Cardiac muscle cell (in vitro differentiated cells and primary cell): Measurements from ENCODE around the gene PRPF38B. TPM values are rescaled to one million over a fixed set of nuclear protein-coding genes. Genes with fewer than 3 reads are reported as not detected.
"Not testable (repeated sequence)": the region's sequence is repeated elsewhere in the genome, so short reads cannot be mapped to it uniquely, and the experiment has no call there.

ENCODE experiments used
- DNase-seq, 2 donors: peaks; one replicate each; pipeline versions ENCODE4 v3.0.0 to v3.0.0-alpha.2; 2010 to 2017; ENCODE audit warnings: low read depth in 1 of 2, low spot score in 1 of 2
- H3K27ac ChIP-seq: fragments of 200-600 bp; sonication (generic); 2 replicates; pipeline ENCODE4 v1.5.1; 2016
- H3K27me3 ChIP-seq: fragments of 200-600 bp; sonication (generic); 2 replicates; pipeline ENCODE4 v1.6.0; 2016; ENCODE audit warnings: control low read depth
- H3K36me3 ChIP-seq: fragments of 200-600 bp; sonication (generic); 2 replicates; pipeline ENCODE4 v1.5.1; 2016; ENCODE audit warnings: control low read depth
- H3K4me1 ChIP-seq: fragments of 200-600 bp; sonication (generic); 2 replicates; pipeline ENCODE4 v1.8.1; 2017; ENCODE audit warnings: low read depth, mild to moderate bottlenecking, mixed run types
- H3K4me3 ChIP-seq: fragments of 200-600 bp; sonication (generic); 2 replicates; pipeline ENCODE4 v1.5.1; 2016; ENCODE audit warnings: mild to moderate bottlenecking
- H3K9me3 ChIP-seq: fragments of 200-600 bp; sonication (generic); 2 replicates; pipeline ENCODE4 v1.5.1; 2017; ENCODE audit warnings: low read depth, mild to moderate bottlenecking, control low read depth
- CTCF ChIP-seq: IDR thresholded peaks from 2 replicates; pipeline ENCODE4 v1.5.1; 2012; ENCODE audit warnings: low read depth, mild to moderate bottlenecking, low read length
- polyA plus RNA-seq: library from polyadenylated mRNA; unstranded; fragments of >200 nt; fragmentation: Nextera tagmentation; extraction: Ambion mirVana; gene quantifications from 2 replicates; pipeline ENCODE4 v1.2.1, GENCODE V29; 2016
- total RNA-seq: library from RNA; depleted of rRNA; stranded (reverse); fragments of >200 nt; gene quantifications from 2 replicates; pipeline ENCODE4 v1.2.3, GENCODE V29; 2016

The PRPF38B gene
- total and polyA plus RNA-seq, 2 experiments from 2014 or later = 24.2 to 35.0 TPM

GRCh38 chr1:108699375-108700332 lies 7.5 kb downstream of the PRPF38B start:
- peaks cover 54% of the 10 kb centered on the region for H3K36me3 ChIP-seq
- TF ChIP-seq CTCF = no peak

GRCh38 chr1:108701176-108701849 lies 9.2 kb downstream of the PRPF38B start:
- Histone ChIP-seq H3K27ac (no peak overlapping the region), H3K4me3 (no peak overlapping the region), H3K4me1 (no peaks in the 10 kb centered on the region), H3K27me3 (no peaks in the 10 kb centered on the region), H3K9me3 (no peaks in the 10 kb centered on the region), H3K36me3 (peaks cover 42% of the 10 kb centered on the region)
- TF ChIP-seq CTCF = no peak
- DNase-seq = no peak

More at GRCh38 chr1:108699375-108700332, 7.5 kb downstream of the PRPF38B start:
- DNase-seq = no peak
- Histone ChIP-seq H3K27ac (no peak overlapping the region), H3K9me3 (no peaks in the 10 kb centered on the region), H3K27me3 (no peaks in the 10 kb centered on the region), H3K4me3 (no peak overlapping the region), H3K4me1 (peaks cover 8% of the 10 kb centered on the region)

- not testable (repeated sequence) for H3K27me3 ChIP-seq, H3K27ac ChIP-seq, H3K4me3 ChIP-seq, H3K4me1 ChIP-seq, DNase-seq, H3K9me3 ChIP-seq
- H3K36me3 ChIP-seq = peaks cover 34% of the 10 kb centered on the region
Measured at GRCh38 chr1:108702109-108702508, 10.0 kb downstream of the PRPF38B start.

- Histone ChIP-seq H3K36me3 (peaks cover 18% of the 10 kb centered on the region), H3K4me3 (no peak overlapping the region), H3K9me3 (no peaks in the 10 kb centered on the region), H3K27ac (no peak overlapping the region), H3K27me3 (no peaks in the 10 kb centered on the region), H3K4me1 (no peaks in the 10 kb centered on the region)
- no peak for DNase-seq
- TF ChIP-seq CTCF = no peak
Measured at GRCh38 chr1:108703939-108704338, 11.8 kb downstream of the PRPF38B start.

GRCh38 chr1:108704496-108704895 lies 12.4 kb downstream of the PRPF38B start:
- TF ChIP-seq CTCF = no peak
- no peak overlapping the region for H3K27ac ChIP-seq
- DNase-seq = peak in 1 of 2 donors; percentile 67

GRCh38 chr1:108706643-108707042 lies 14.5 kb downstream of the PRPF38B start:
- no peak for TF ChIP-seq CTCF
- Histone ChIP-seq H3K27ac (no peak overlapping the region), H3K27me3 (no peaks in the 10 kb centered on the region), H3K9me3 (no peaks in the 10 kb centered on the region), H3K4me3 (no peak overlapping the region), H3K36me3 (no peaks in the 10 kb centered on the region), H3K4me1 (no peaks in the 10 kb centered on the region)
- no peak for DNase-seq

More at GRCh38 chr1:108704496-108704895, 12.4 kb downstream of the PRPF38B start:
- H3K4me1 ChIP-seq = no peaks in the 10 kb centered on the region
- H3K9me3 ChIP-seq = no peaks in the 10 kb centered on the region
- no peak overlapping the region for H3K4me3 ChIP-seq
- peaks cover 13% of the 10 kb centered on the region for H3K36me3 ChIP-seq
- no peaks in the 10 kb centered on the region for H3K27me3 ChIP-seq
